C4-2B (cell line): ENCODE results near the gene APPL2.

ENCODE experiments used
- CTCF ChIP-seq: fragments of 450-650 bp; conservative IDR thresholded peaks from 2 replicates; pipeline ENCODE4 v1.5.1; 2017; ENCODE audit warnings: mild to moderate bottlenecking
- ZFX ChIP-seq: fragments of 450-650 bp; IDR thresholded peaks from 2 replicates; pipeline ENCODE4 v1.6.1; 2017

- TF ChIP-seq CTCF (no peak), ZFX (no peak)
Observed at GRCh38 chr12:105167346-105167745, 68.6 kb downstream of the APPL2 start.
